Rectal smooth muscle tissue (tissue), 1 donor: ENCODE results near the gene PLAAT3.

ENCODE experiments used
- H3K27ac ChIP-seq: one replicate; pipeline ENCODE4 v1.7.0; 2013; ENCODE audit warnings: low read depth, low read length, inconsistent platforms
- H3K27me3 ChIP-seq: one replicate; pipeline ENCODE4 v1.7.0; 2013; ENCODE audit warnings: low read length; ENCODE audit not compliant: control insufficient read depth, insufficient read depth
- H3K36me3 ChIP-seq: one replicate; pipeline ENCODE4 v1.7.0; 2013; ENCODE audit warnings: low read length; ENCODE audit not compliant: control insufficient read depth, insufficient read depth
- H3K4me1 ChIP-seq: one replicate; pipeline ENCODE4 v1.7.0; 2013; ENCODE audit warnings: low read length; ENCODE audit not compliant: control insufficient read depth, insufficient read depth
- H3K4me3 ChIP-seq: one replicate; pipeline ENCODE4 v1.7.0; 2013; ENCODE audit warnings: low read length
- H3K9ac ChIP-seq: one replicate; pipeline ENCODE4 v1.7.0; 2013; ENCODE audit warnings: low read length

The PLAAT3 gene

DNA sequence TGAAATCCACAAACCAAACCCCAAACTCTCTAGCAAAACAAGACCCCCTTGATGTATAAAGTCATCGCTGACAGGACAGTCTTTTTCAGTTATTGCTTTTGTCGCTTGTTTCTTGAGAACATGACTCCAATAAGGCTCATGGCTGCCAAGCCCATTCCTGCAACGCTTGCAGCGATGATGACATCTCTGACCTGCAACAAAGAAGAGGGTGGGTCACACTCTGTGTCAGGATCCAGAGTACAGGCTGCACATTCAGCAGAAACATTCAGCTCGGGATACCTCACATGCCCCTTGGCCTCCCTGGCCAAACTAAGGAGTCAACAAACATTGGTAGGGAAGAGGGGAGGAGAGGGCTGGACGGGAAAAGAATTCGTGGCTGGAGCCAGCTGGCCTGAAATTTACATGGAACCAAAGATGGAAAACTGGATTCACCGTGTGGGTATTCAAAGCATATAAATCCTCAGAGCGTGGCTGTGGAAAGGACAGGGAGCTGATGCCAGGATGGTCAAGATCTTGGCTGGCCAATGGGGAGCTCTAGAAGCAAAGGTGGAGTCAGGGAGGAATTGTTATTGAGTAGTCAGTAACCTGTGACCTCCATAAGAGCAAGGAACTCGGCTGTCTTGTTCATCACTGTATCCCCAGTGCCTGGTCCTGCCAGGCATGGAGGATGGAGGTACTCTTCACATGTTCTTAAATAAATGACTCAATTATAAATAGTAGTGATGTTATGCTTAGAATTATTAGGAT, 39.2 kb downstream of the PLAAT3 start:
- Histone ChIP-seq H3K36me3 (no peaks in the 10 kb centered on the region), H3K4me1 (peaks cover 10% of the 10 kb centered on the region), H3K27me3 (no peaks in the 10 kb centered on the region), H3K4me3 (peak overlapping the region; percentile 43), H3K9ac (no peak overlapping the region), H3K27ac (peak overlapping the region; percentile 83)

GRCh38 chr11:63573881-63574855, 40.1 kb downstream of the PLAAT3 start:
- Histone ChIP-seq H3K27ac (peak overlapping the region; percentile 83), H3K4me1 (peaks cover 10% of the 10 kb centered on the region), H3K4me3 (peak overlapping the region; percentile 43), H3K9ac (no peak overlapping the region), H3K36me3 (no peaks in the 10 kb centered on the region), H3K27me3 (no peaks in the 10 kb centered on the region)

- Histone ChIP-seq H3K4me1 (peaks cover 10% of the 10 kb centered on the region), H3K27ac (no peak overlapping the region), H3K9ac (no peak overlapping the region), H3K36me3 (no peaks in the 10 kb centered on the region), H3K27me3 (no peaks in the 10 kb centered on the region), H3K4me3 (no peak overlapping the region)
Measured at GRCh38 chr11:63572026-63572688, 42.1 kb downstream of the PLAAT3 start.

DNA sequence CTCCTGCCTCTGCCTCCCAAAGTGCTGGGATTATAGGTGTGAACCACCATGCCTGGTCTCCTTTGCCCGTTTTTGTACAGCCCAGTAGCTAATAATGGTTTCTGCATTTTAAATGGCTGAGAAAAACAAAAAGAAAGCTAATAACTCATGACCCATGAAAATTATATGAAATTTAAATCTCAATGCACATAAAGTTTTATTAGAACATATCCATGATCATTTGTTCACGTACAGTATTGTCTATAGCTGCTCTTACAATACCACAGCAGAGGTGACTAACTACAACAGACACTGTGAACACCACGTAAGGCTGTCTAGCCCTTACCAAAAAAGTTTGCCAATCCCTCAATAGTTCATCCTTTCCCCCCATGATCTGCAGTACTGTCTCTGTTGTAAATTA, 44.7 kb downstream of the PLAAT3 start:
- Histone ChIP-seq H3K4me1 (peaks cover 5% of the 10 kb centered on the region), H3K9ac (no peak overlapping the region), H3K27me3 (no peaks in the 10 kb centered on the region), H3K36me3 (no peaks in the 10 kb centered on the region), H3K4me3 (no peak overlapping the region), H3K27ac (no peak overlapping the region)

DNA sequence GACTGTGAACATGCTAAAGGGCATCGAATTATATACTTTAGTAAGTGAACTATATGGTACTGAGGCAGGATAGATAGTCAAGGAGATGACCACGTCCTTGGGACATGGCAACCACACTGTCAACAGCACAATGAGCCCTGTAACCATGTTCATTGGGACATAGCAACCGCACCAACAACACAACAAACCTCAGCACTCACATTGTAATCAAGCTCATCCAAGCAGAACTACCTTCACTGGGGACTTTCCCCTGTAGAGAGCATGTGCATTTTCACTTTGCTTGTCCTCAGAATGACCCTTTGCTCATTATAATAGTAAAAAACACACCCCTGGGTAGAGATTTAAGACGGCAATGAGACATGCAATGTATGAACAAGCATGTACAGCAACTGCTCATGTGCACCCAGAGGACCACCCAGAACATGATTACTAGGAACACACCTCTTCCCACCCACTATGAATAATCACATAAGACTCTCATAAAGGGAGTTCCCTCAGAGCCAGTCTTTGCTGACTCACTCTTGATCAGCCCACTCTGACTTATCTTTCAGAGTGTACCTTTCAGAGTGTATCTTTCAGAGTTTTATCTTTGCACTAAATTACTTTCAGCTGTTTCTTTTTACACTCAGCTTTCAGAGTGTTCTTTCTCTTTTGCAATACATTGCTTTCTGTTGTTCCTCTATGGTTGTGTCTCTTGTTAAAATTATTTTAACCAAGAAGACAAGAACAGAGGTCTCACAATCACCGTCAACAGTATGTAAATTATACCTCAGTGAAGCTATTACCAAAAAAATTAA, 47.0 kb downstream of the PLAAT3 start:
- H3K27ac ChIP-seq, result no peak overlapping the region
- H3K4me3 ChIP-seq, result no peak overlapping the region
- no peaks in the 10 kb centered on the region for H3K36me3 ChIP-seq
- no peak overlapping the region for H3K9ac ChIP-seq
- no peaks in the 10 kb centered on the region for H3K4me1 ChIP-seq
- H3K27me3 ChIP-seq, result no peaks in the 10 kb centered on the region

DNA sequence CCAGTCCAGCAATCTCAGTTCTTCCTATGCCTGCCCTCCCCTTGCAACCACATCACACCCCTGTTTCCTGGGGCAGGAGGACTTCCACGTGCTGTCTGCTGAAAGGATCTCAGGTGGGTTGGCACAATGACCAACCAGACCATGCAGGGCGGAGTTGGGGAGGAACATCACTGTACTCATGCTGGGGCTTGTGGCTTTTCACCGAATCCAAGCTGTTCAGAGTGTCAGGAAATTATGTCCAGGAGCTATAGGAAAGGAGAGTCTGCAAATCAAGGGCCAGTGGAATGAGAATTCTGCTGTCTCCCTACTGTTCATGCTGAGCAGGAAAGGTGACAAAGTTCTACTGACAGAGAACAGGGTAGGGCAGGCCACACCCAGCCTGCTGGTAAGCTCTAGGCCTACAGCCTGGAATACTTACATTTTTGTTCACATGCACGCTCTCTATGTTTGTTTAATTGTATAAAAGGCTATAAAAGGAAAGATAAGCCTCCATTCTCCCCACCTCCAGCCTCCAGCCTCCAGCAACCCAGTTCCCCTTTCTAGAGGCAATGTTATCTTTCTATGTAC, 49.4 kb downstream of the PLAAT3 start:
- Histone ChIP-seq H3K27me3 (no peaks in the 10 kb centered on the region), H3K27ac (no peak overlapping the region)

GRCh38 chr11:63564056-63564774, 50.0 kb downstream of the PLAAT3 start:
- Histone ChIP-seq H3K27me3 (no peaks in the 10 kb centered on the region), H3K9ac (no peak overlapping the region), H3K36me3 (no peaks in the 10 kb centered on the region), H3K27ac (no peak overlapping the region), H3K4me3 (no peak overlapping the region), H3K4me1 (no peaks in the 10 kb centered on the region)

More for the DNA sequence above, 49.4 kb downstream of the PLAAT3 start:
- no peaks in the 10 kb centered on the region for H3K4me1 ChIP-seq
- no peak overlapping the region for H3K4me3 ChIP-seq
- H3K36me3 ChIP-seq, result no peaks in the 10 kb centered on the region
- no peak overlapping the region for H3K9ac ChIP-seq

GRCh38 chr11:63563201-63564055, 50.8 kb downstream of the PLAAT3 start, which contains the start of gene PLAAT2:
TSS of gene PLAAT2 (minus strand) at chr11:63563379. CDS start at chr11:63563324, 55 bp downstream.
- no peaks in the 10 kb centered on the region for H3K27me3 ChIP-seq
- no peak within 1 kb of the TSS for H3K4me3 ChIP-seq
- no peaks in the 10 kb centered on the region for H3K36me3 ChIP-seq
- H3K27ac ChIP-seq, result no peak within 1 kb of the TSS
- no peak within 1 kb of the TSS for H3K9ac ChIP-seq
- H3K4me1 ChIP-seq, result no peaks in the 10 kb centered on the region

- Histone ChIP-seq H3K36me3 (no peaks in the 10 kb centered on the region), H3K27me3 (no peaks in the 10 kb centered on the region), H3K9ac (no peak overlapping the region), H3K27ac (no peak overlapping the region), H3K4me1 (no peaks in the 10 kb centered on the region), H3K4me3 (no peak overlapping the region)
Measured at GRCh38 chr11:63560506-63561180, 53.6 kb downstream of the PLAAT3 start.

GRCh38 chr11:63558459-63559157, 55.6 kb downstream of the PLAAT3 start:
- no peaks in the 10 kb centered on the region for H3K4me1 ChIP-seq
- H3K27ac ChIP-seq, result no peak overlapping the region
- no peak overlapping the region for H3K4me3 ChIP-seq
- no peaks in the 10 kb centered on the region for H3K27me3 ChIP-seq
- H3K36me3 ChIP-seq, result no peaks in the 10 kb centered on the region
- no peak overlapping the region for H3K9ac ChIP-seq
